ENCODE results near the gene NELFCD.
"Not testable (repeated sequence)": the region's sequence is repeated elsewhere in the genome, so short reads cannot be mapped to it uniquely, and the experiment has no call there.

NELFCD gene

DNA sequence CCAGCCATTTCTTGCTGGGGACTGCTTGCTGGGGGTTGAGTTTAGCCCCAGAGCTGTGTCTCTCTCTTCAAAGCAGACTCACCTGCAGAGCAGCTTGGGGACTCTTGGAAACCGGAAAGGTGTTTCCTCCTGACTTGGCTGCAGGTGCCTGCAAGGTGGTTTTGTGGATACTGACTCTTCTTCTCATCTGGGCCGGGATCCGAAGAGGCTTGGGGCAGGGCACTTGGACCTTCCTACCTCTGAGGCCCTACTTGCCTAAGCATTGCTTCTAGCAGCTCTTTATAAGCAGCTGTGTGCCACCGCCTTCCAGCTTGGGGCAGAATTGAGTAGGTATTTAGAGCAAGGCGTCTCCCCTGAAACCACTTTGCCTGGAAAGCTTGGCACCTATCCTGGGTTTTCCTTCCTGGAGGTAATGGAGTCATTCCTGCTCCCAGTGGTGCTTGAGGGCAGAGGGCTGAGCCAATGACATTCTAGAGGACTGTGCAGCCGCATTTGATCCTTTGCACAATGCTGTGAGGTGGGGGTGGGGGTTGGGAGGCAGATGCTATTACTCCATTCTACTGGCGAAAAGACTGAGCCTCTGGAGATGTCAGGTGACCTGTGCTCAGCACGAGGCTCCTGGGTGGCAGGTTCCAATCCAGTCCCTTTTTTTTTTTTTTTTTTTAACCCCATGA is 29.4 kb downstream of the NELFCD start:
- DNase-seq (ENCODE audit: low spot score) = no peak

DNA sequence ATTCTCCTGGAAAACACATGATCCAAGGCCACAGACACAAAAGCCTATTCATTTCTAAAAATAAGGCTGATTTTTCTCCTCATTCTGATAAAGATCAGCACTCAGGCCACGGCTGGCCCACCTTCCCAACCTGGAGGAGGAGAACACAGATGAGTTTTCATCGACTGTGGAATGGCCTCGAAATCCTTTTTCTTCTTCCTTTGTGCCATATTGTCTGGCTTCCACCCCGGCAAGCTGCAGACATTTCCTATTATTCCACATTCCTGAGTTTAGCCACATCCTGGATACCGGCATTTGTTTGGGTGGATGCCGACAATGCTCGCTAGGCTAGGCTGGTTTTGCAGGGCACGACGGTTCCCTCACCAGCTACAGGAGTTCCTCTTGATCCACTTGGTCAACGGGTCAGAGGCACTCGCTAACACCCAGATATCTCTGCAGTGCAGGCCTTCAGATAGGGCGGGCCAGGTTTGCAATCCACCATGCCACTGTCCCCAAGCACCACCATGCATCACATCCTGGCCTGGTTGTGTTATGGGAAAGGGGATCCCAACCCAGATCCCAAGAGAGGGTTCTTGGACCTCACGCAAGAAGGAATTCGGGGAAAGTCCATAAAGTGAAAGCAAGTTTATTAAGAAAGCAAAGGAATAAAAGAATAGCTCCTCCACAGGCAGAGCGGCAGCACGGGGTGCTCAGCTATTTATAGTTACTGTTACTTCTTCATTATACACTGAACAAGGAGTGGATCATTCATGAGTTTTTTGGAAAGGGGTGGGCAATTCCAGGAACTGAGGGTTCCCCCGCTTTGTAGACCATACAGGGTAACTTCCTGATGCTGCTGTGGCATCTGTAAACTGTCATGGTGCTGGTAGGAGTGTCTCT is 30.2 kb downstream of the NELFCD start:
- no peak for DNase-seq (ENCODE audit: low spot score)

DNA sequence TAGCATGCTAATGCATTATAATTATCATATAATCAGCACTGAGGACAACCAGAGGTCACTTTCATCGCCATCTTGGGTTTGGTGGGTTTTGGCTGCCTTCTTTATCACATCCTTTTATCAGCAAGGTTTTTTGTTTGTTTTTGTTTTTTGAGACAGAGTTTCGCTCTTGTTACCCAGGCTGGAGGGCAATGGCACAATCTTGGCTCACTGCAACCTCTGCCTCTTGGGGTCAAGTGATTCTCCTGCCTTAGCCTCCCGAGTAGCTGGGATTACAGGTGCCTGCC is 30.8 kb downstream of the NELFCD start:
- not testable (repeated sequence) for DNase-seq (ENCODE audit: low spot score)

- no peak for DNase-seq (ENCODE audit: low spot score)
These were observed 32.2 kb downstream of the NELFCD start for GRCh38 chr20:59013031-59013951.

- no peak for DNase-seq (ENCODE audit: low spot score)
These were observed 33.0 kb downstream of the NELFCD start for GRCh38 chr20:59013959-59014608.

DNA sequence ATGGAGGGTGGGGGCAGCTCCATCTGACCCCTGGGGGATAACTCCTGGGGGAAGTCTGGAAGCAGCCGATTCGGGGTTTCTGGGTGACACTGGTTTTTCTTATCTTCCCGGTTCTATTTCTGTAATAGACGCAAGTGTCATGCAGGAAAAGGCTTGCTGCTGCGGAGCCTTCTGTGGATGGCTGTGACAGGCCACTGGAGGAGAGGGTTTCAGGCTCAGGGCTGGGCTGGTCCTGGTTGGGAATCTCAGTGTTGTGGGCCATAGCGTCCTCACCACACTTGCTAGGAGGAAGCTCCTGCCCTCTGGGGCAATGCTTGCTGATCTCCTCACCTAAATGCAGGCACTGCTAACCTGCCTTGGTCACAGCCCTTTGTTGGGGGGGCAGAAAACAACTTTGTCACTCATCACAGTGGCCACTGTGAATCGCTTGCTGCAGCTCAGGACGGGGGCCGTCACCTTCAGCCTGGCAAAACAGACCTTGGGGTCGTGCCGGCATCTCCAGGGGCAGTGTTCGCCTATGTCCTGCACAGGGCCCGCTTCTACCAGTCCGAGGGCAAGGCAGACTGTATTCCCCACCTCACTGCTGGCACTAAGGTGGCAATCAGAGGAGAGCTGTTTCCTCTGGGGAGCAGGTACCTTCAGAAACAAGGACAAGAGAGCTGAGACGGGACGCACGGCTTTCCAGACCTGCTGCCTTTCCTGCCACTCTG is 33.8 kb downstream of the NELFCD start:
- no peak for DNase-seq (ENCODE audit: low spot score)

GRCh38 chr20:59015411-59015810 is 34.4 kb downstream of the NELFCD start:
- DNase-seq (ENCODE audit: low spot score) = no peak

- no peak for DNase-seq (ENCODE audit: low spot score)
These were observed 35.0 kb downstream of the NELFCD start for GRCh38 chr20:59015812-59016711.

- DNase-seq (ENCODE audit: low spot score) = no peak
These were observed 35.9 kb downstream of the NELFCD start for GRCh38 chr20:59016795-59017492.

GRCh38 chr20:59017493-59018231 is 36.6 kb downstream of the NELFCD start:
- DNase-seq (ENCODE audit: low spot score) = no peak

DNA sequence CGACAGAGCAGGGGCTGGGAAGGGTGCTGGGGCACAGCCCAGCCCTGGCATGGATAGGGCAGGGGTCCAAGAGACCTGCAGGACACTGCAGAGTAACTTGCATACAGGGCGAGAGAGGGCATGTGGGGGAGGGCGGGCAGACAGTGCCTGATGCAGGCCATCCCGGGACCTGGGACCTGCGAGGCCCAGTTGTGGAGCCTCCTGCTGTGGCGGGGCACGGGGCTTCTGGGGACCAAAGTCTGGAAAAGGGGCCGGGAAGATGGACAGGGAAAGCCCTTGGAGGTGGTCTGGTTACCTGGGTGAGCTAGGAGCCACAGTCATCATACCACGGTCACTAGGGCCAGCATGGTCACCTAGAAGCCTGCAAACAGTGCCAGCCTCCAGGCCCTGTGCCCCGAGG is 37.8 kb downstream of the NELFCD start:
- DNase-seq (ENCODE audit: low spot score) = no peak

- DNase-seq (ENCODE audit: low spot score) = no peak
These were observed 38.2 kb downstream of the NELFCD start, which contains the start of gene TUBB1 for GRCh38 chr20:59019217-59019616. TSS of gene TUBB1 (plus strand) at chr20:59019429. CDS start at chr20:59019523, 94 bp downstream.

DNA sequence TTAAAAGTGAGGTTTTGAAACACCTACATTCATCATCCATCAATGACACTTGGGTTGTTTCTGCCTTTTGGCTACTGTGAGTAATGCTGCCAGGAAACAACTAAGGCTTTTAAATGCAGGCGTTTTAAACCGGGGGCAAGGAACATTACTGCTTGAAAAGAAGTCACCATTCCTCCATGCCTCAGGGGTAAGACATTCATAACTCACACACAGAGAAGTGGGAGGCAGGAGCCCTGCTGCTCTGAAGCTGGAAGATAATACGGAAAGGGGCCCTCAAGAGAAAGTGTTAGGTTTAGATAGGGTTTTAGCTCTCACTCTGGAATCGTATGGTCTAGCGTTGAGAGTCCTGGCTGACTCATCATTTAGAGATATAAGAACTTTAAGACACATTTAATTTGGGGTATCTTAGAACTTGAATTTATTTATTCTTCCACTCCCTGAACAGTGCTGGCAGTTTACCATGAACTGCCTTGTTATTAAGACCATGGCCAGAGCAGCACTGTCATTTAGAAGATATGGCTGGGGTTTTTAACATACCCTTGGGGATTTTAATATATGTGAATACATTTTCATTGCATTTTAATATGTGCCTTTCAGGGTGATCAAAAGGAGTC is 40.0 kb downstream of the NELFCD start:
- no peak for DNase-seq (ENCODE audit: low spot score)

DNA sequence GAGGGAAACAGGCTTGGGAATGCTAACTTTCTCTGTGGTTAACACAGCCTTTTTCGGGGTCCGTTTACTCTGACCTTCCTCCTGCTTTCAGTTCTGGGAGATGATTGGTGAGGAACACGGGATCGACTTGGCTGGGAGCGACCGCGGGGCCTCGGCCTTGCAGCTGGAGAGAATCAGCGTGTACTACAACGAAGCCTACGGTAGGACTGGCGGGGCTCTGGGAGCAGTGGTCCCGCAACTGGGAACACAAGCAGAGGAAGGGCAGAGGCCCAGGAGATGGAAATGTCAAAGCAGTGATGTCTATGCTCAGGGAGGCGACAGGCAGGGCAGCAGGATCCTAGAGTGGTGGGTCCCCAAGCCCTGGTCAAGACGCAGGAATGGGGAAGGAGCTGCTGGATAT is 41.7 kb downstream of the NELFCD start:
- DNase-seq (ENCODE audit: low spot score) = no peak

GRCh38 chr20:59023616-59024015 is 42.6 kb downstream of the NELFCD start:
- no peak for DNase-seq (ENCODE audit: low spot score)

DNA sequence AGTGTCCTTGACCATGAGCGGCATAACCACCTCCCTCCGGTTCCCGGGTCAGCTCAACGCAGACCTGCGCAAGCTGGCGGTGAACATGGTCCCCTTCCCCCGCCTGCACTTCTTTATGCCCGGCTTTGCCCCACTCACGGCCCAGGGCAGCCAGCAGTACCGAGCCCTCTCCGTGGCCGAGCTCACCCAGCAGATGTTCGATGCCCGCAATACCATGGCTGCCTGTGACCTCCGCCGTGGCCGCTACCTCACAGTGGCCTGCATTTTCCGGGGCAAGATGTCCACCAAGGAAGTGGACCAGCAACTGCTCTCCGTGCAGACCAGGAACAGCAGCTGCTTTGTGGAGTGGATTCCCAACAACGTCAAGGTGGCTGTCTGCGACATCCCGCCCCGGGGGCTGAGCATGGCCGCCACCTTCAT is 43.1 kb downstream of the NELFCD start:
- DNase-seq (ENCODE audit: low spot score) = no peak

GRCh38 chr20:59025086-59025485 is 44.0 kb downstream of the NELFCD start:
- no peak for DNase-seq (ENCODE audit: low spot score)

DNA sequence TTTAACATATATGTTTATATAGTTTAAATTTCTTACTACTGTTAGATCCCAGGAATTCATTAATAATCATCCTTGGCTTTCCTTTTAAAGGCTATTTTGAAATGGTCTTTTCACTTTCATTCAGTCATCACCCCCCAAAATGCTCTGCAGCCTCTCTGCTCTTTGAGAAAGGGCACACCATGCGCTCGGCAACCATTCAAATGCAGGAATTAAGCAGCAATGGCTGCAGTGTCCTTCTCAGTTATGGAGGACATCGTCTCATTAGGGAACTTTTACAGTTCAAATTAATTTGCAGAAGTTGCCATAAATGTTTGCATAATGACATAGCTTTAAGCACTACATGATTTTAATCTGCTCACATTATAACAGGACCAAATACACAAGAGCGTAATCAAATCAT is 44.5 kb downstream of the NELFCD start:
- no peak for DNase-seq (ENCODE audit: low spot score)

All from HuH-7.5 (cell line).